Measurements from ENCODE around the gene UBL5.

Gene UBL5

GRCh38 chr19:9847087-9847671, 19.5 kb downstream of the UBL5 start:
- no peaks in the 10 kb centered on the region for H4K20me1 ChIP-seq (ENCODE audit: insufficient read depth, low read length)
- no peak overlapping the region for H3K4me3 ChIP-seq (ENCODE audit: low read depth, low read length, poor library complexity, severe bottlenecking)

DNA sequence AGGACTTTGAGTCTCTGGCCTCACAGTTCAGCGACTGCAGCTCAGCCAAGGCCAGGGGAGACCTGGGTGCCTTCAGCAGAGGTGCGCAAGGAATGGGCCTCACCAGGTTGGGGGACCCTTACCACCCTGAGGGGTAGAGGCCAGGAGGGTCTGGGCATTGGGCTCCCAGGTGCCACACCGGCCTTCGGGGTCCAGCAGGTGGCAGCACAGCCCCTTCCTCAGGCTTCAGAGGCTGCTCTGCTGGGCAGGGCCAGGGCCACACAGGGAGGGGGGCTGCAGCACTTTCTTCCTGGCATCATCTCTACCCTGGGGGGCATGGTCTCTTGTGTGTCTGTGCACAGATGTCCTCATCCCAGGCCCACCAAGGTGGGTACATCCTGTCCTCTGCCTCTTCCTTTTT, 20.3 kb downstream of the UBL5 start:
- Histone ChIP-seq H3K4me1 (ENCODE audit: insufficient read depth, low read length, severe bottlenecking) (no peaks in the 10 kb centered on the region), H3K36me3 (ENCODE audit: insufficient read depth, low read length) (peaks cover 56% of the 10 kb centered on the region), H3K4me3 (ENCODE audit: low read depth, low read length, poor library complexity, severe bottlenecking) (no peak overlapping the region), H3K9ac (ENCODE audit: low read length) (no peak overlapping the region), H2AFZ (ENCODE audit: low read length) (no peak overlapping the region), H3K9me3 (ENCODE audit: low read length) (no peaks in the 10 kb centered on the region), H3K27ac (ENCODE audit: low read depth, low read length, poor library complexity, severe bottlenecking) (no peak overlapping the region), H3K9me2 (ENCODE audit: low read depth, low read length) (no peaks in the 10 kb centered on the region), H3K79me2 (ENCODE audit: insufficient read depth, low read length) (no peaks in the 10 kb centered on the region), H4K20me1 (ENCODE audit: insufficient read depth, low read length) (no peaks in the 10 kb centered on the region), H3F3A (ENCODE audit: insufficient read depth, low read length) (no peaks in the 10 kb centered on the region), H3K27me3 (ENCODE audit: insufficient read depth, low read length) (no peaks in the 10 kb centered on the region), H3K4me2 (ENCODE audit: low read length) (no peak overlapping the region)
- TF ChIP-seq CTCF (IDR thresholded peaks at IDR 0.05; ENCODE audit: low read length) (peak; percentile 39; the same call in 1 of the 2 replicates), EZH2 (IDR thresholded peaks at IDR 0.05; ENCODE audit: borderline replicate concordance, low read length) (no peak)

More at GRCh38 chr19:9847087-9847671, 19.5 kb downstream of the UBL5 start:
- Histone ChIP-seq H3K9me2 (ENCODE audit: low read depth, low read length) (no peaks in the 10 kb centered on the region), H3K4me2 (ENCODE audit: low read length) (no peak overlapping the region), H3K9me3 (ENCODE audit: low read length) (no peaks in the 10 kb centered on the region), H3K4me1 (ENCODE audit: insufficient read depth, low read length, severe bottlenecking) (no peaks in the 10 kb centered on the region), H3K79me2 (ENCODE audit: insufficient read depth, low read length) (no peaks in the 10 kb centered on the region), H3K27me3 (ENCODE audit: insufficient read depth, low read length) (no peaks in the 10 kb centered on the region), H3F3A (ENCODE audit: insufficient read depth, low read length) (no peaks in the 10 kb centered on the region), H3K36me3 (ENCODE audit: insufficient read depth, low read length) (peaks cover 65% of the 10 kb centered on the region), H2AFZ (ENCODE audit: low read length) (no peak overlapping the region), H3K27ac (ENCODE audit: low read depth, low read length, poor library complexity, severe bottlenecking) (no peak overlapping the region), H3K9ac (ENCODE audit: low read length) (no peak overlapping the region)
- TF ChIP-seq CTCF (IDR thresholded peaks at IDR 0.05; ENCODE audit: low read length) (peak; percentile 53), EZH2 (IDR thresholded peaks at IDR 0.05; ENCODE audit: borderline replicate concordance, low read length) (no peak)

DNA sequence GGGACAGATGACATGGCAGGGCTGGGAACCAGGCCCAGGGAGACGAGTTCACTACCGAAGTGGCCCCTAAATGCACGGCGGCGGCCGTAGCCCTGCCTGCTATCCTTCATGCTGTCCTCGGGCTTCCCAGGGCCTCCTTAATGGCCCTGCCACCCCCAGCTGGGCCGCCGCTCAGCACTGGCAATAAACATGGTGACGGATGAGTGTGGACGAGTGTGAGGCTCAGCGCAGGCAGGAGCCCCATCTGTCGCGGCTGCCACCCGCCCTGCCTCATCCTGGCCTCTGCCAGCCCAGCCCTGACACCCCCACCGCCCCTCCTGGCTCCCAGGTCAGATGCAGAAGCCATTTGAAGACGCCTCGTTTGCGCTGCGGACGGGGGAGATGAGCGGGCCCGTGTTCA, 21.0 kb downstream of the UBL5 start:
- H4K20me1 ChIP-seq (ENCODE audit: insufficient read depth, low read length), result no peaks in the 10 kb centered on the region
- no peak overlapping the region for H3K9ac ChIP-seq (ENCODE audit: low read length)
- no peaks in the 10 kb centered on the region for H3K9me2 ChIP-seq (ENCODE audit: low read depth, low read length)
- H3K79me2 ChIP-seq (ENCODE audit: insufficient read depth, low read length), result no peaks in the 10 kb centered on the region
- H3K4me1 ChIP-seq (ENCODE audit: insufficient read depth, low read length, severe bottlenecking), result no peaks in the 10 kb centered on the region
- no peak for TF ChIP-seq CTCF (IDR thresholded peaks at IDR 0.05; ENCODE audit: low read length)
- no peak for TF ChIP-seq EZH2 (IDR thresholded peaks at IDR 0.05; ENCODE audit: borderline replicate concordance, low read length)
- no peaks in the 10 kb centered on the region for H3F3A ChIP-seq (ENCODE audit: insufficient read depth, low read length)
- H2AFZ ChIP-seq (ENCODE audit: low read length), result no peak overlapping the region
- no peak overlapping the region for H3K4me3 ChIP-seq (ENCODE audit: low read depth, low read length, poor library complexity, severe bottlenecking)
- no peaks in the 10 kb centered on the region for H3K27me3 ChIP-seq (ENCODE audit: insufficient read depth, low read length)
- peaks cover 49% of the 10 kb centered on the region for H3K36me3 ChIP-seq (ENCODE audit: insufficient read depth, low read length)
- H3K27ac ChIP-seq (ENCODE audit: low read depth, low read length, poor library complexity, severe bottlenecking), result no peak overlapping the region
- no peak overlapping the region for H3K4me2 ChIP-seq (ENCODE audit: low read length)
- H3K9me3 ChIP-seq (ENCODE audit: low read length), result no peaks in the 10 kb centered on the region
